Measurements from ENCODE around the gene ZCCHC7. TPM values are rescaled to one million over a fixed set of nuclear protein-coding genes. Genes with fewer than 3 reads are reported as not detected.
"Not testable (repeated sequence)": the region's sequence is repeated elsewhere in the genome, so short reads cannot be mapped to it uniquely, and the experiment has no call there.

Gene ZCCHC7
- total and polyA plus RNA-seq, 2 of the 8 experiments (the other 6 are each of a cell fraction or from before 2014, with no cell fraction given), result 12.2 to 27.5 TPM

DNA sequence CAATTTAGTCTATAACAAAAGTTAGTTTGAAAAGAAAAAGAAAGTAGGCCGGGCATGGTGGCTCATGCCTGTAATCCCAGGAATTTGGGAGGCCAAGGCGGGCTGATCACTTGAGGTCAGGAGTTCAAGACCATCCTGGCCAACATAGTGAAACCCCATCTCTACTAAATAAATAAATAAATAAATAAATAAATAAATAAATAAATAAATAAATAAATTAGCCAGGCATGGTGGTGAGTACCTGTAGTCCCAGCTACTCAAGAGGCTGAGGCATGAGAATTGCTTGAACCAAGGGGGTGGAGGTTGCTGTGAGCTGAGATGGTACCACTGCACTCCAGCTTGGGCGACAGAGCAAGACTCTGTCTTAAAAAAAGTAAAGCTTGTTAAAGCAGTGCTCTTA, 277.6 kb downstream of the ZCCHC7 start:
- H4K8ac ChIP-seq (ENCODE audit: extremely low read depth, insufficient read depth, low read length); H3K4me2 ChIP-seq (ENCODE audit: insufficient read depth in 1 of 2, low read depth in 2 of 2, low read length in 2 of 2); H3K27me3 ChIP-seq (replicated peaks in 1 of 4; ENCODE audit: control insufficient read depth in 3 of 4, extremely low read depth in 1 of 4, insufficient read depth in 3 of 4, low read length in 3 of 4); FAIRE-seq; DNase-seq (ENCODE audit: low read depth in 1 of 2, low spot score in 2 of 2); H3K27ac ChIP-seq (ENCODE audit: low read depth, low read length); H2AFZ ChIP-seq (ENCODE audit: low read length); H3K79me1 ChIP-seq (ENCODE audit: low read depth, low read length); H2BK15ac ChIP-seq (ENCODE audit: low read length); H3K56ac ChIP-seq (replicated peaks; ENCODE audit: insufficient read length, low read depth, low read length); H3K79me2 ChIP-seq (ENCODE audit: control insufficient read depth in 1 of 2, insufficient read depth in 2 of 2, low read length in 2 of 2); H3K4me3 ChIP-seq (ENCODE audit: extremely low read depth in 1 of 4, insufficient read depth in 2 of 4, low read depth in 3 of 4, low read length in 4 of 4); H3K23ac ChIP-seq (ENCODE audit: insufficient read length); H3K23me2 ChIP-seq (ENCODE audit: low read depth, low read length); H2AK5ac ChIP-seq (ENCODE audit: low read depth, low read length); H2BK5ac ChIP-seq (ENCODE audit: low read depth, low read length); H4K5ac ChIP-seq (ENCODE audit: insufficient read length, low read depth, low read length); H3K9me3 ChIP-seq (ENCODE audit: insufficient read depth in 2 of 2, low read depth in 1 of 2, low read length in 1 of 2); H4K20me1 ChIP-seq (replicated peaks in 1 of 2; ENCODE audit: control insufficient read depth in 1 of 2, insufficient read depth in 2 of 2, low read length in 2 of 2); H3K4ac ChIP-seq (replicated peaks; ENCODE audit: insufficient read length, low read depth, low read length); H3K4me1 ChIP-seq (replicated peaks in 1 of 4; ENCODE audit: control insufficient read depth in 3 of 4, insufficient read depth in 4 of 4, low read length in 3 of 4); H2BK120ac ChIP-seq (replicated peaks; ENCODE audit: low read depth, low read length); H2BK12ac ChIP-seq (ENCODE audit: low read depth, low read length); H3K14ac ChIP-seq (ENCODE audit: insufficient read length); H4K91ac ChIP-seq (replicated peaks; ENCODE audit: insufficient read length, low read length); H3K9ac ChIP-seq (replicated peaks in 1 of 4; ENCODE audit: extremely low read depth in 1 of 4, low read depth in 3 of 4, low read length in 3 of 4); H3K36me3 ChIP-seq (ENCODE audit: control insufficient read depth in 2 of 4, insufficient read depth in 4 of 4, low read length in 3 of 4); H3K18ac ChIP-seq (ENCODE audit: extremely low read depth, low read length); H2BK20ac ChIP-seq (ENCODE audit: low read length): not testable (repeated sequence)
- POLR2A ChIA-PET (ENCODE audit: partially characterized antibody), result interaction anchor here (0.5 kb wide), 1 partner anchor 14 kb away, joined by 3 read pairs; no protein-coding TSS in a partner anchor
- CTCF ChIA-PET (ENCODE audit: partially characterized antibody), result interaction anchor here (0.6 to 3.3 kb wide), 4 partner anchors 9 to 17 kb away, joined by 3 to 19 read pairs (median 4); no protein-coding TSS in a partner anchor
- 71% methylated on average over 3 of the region's 3 CpGs; no CpG with 5 or more reads in 1 of the 2 experiments for WGBS, 2 experiments (ENCODE audit: extremely low coverage in 1 of 2, insufficient coverage in 1 of 2, insufficient read length in 1 of 2, insufficient replicate concordance in 2 of 2, low coverage in 1 of 2, low lambda C conversion rate in 2 of 2, missing lambda C conversion rate in 1 of 2)
